ENCODE data around the gene ZFAND3. TPM values are rescaled to one million over a fixed set of nuclear protein-coding genes. Genes with fewer than 3 reads are reported as not detected.

ZFAND3 gene
- total and polyA plus RNA-seq, 2 donors (not counting 1 experiment from before 2014, with no cell fraction given): 21.5 to 40.8 TPM

GRCh38 chr6:37994223-37994622 lies 174.7 kb downstream of the ZFAND3 start:
- Histone ChIP-seq H3K4me3 (replicated peaks in 1 of 4; ENCODE audit: control extremely low read depth in 1 of 4, insufficient read depth in 1 of 4, low read depth in 3 of 4, low read length in 4 of 4) (no peak overlapping the region), H3K4me2 (ENCODE audit: extremely low read depth, insufficient read depth, low read length) (no peak overlapping the region), H3K9me3 (ENCODE audit: control insufficient read depth, insufficient read depth, low read depth, low read length) (no peaks in the 10 kb centered on the region), H2AFZ (ENCODE audit: low read length) (no peak overlapping the region), H3K36me3 (ENCODE audit: control insufficient read depth, insufficient read depth, low read length) (no peaks in the 10 kb centered on the region), H3K4me1 (ENCODE audit: control insufficient read depth, extremely low read depth, insufficient read depth, low read length) (peaks cover 9% of the 10 kb centered on the region), H3K27ac (ENCODE audit: insufficient read depth, low read length) (no peak overlapping the region), H3K9ac (ENCODE audit: insufficient read depth, low read length) (no peak overlapping the region), H4K20me1 (ENCODE audit: control insufficient read depth, extremely low read depth, insufficient read depth, low read length) (peaks cover 5% of the 10 kb centered on the region), H3K27me3 (ENCODE audit: control insufficient read depth, insufficient read depth, low read length) (no peaks in the 10 kb centered on the region), H3K79me2 (ENCODE audit: control insufficient read depth, insufficient read depth, low read length) (peaks cover 50% of the 10 kb centered on the region)
- no peak for TF ChIP-seq EZH2 (IDR thresholded peaks at IDR 0.05; ENCODE audit: low read length, missing control alignments)
- no peak for TF ChIP-seq CTCF (conservative IDR thresholded peaks at IDR 0.05 in 1 of 2, IDR thresholded peaks at IDR 0.05 in 1 of 2; ENCODE audit: low read depth in 1 of 2, low read length in 2 of 2)
- DNase-seq (ENCODE audit: low read depth in 2 of 2): peak in 1 of 2 donors; percentile 70

- H3K36me3 ChIP-seq (ENCODE audit: control insufficient read depth, insufficient read depth, low read length): no peaks in the 10 kb centered on the region
- H3K4me2 ChIP-seq (ENCODE audit: extremely low read depth, insufficient read depth, low read length): no peak overlapping the region
- peaks cover 2% of the 10 kb centered on the region for H3K4me1 ChIP-seq (ENCODE audit: control insufficient read depth, extremely low read depth, insufficient read depth, low read length)
- H2AFZ ChIP-seq (ENCODE audit: low read length): no peak overlapping the region
- H3K27me3 ChIP-seq (ENCODE audit: control insufficient read depth, insufficient read depth, low read length): no peaks in the 10 kb centered on the region
- TF ChIP-seq EZH2 (IDR thresholded peaks at IDR 0.05; ENCODE audit: low read length, missing control alignments): no peak
- no peak for TF ChIP-seq CTCF (conservative IDR thresholded peaks at IDR 0.05 in 1 of 2, IDR thresholded peaks at IDR 0.05 in 1 of 2; ENCODE audit: low read depth in 1 of 2, low read length in 2 of 2)
- no peak overlapping the region for H3K27ac ChIP-seq (ENCODE audit: insufficient read depth, low read length)
- no peak for DNase-seq (ENCODE audit: low read depth in 2 of 2)
- no peak overlapping the region for H3K4me3 ChIP-seq (replicated peaks in 1 of 4; ENCODE audit: control extremely low read depth in 1 of 4, insufficient read depth in 1 of 4, low read depth in 3 of 4, low read length in 4 of 4)
- H3K79me2 ChIP-seq (ENCODE audit: control insufficient read depth, insufficient read depth, low read length): peaks cover 35% of the 10 kb centered on the region
- H3K9ac ChIP-seq (ENCODE audit: insufficient read depth, low read length): no peak overlapping the region
- no peaks in the 10 kb centered on the region for H3K9me3 ChIP-seq (ENCODE audit: control insufficient read depth, insufficient read depth, low read depth, low read length)
- peaks cover 5% of the 10 kb centered on the region for H4K20me1 ChIP-seq (ENCODE audit: control insufficient read depth, extremely low read depth, insufficient read depth, low read length)
These were observed 178.8 kb downstream of the ZFAND3 start for GRCh38 chr6:37998366-37998765.

- H3K79me2 ChIP-seq (ENCODE audit: control insufficient read depth, insufficient read depth, low read length): peaks cover 24% of the 10 kb centered on the region
- H3K9me3 ChIP-seq (ENCODE audit: control insufficient read depth, insufficient read depth, low read depth, low read length): no peaks in the 10 kb centered on the region
- no peaks in the 10 kb centered on the region for H3K4me1 ChIP-seq (ENCODE audit: control insufficient read depth, extremely low read depth, insufficient read depth, low read length)
- H3K36me3 ChIP-seq (ENCODE audit: control insufficient read depth, insufficient read depth, low read length): no peaks in the 10 kb centered on the region
- no peaks in the 10 kb centered on the region for H3K27me3 ChIP-seq (ENCODE audit: control insufficient read depth, insufficient read depth, low read length)
- H4K20me1 ChIP-seq (ENCODE audit: control insufficient read depth, extremely low read depth, insufficient read depth, low read length): peaks cover 6% of the 10 kb centered on the region
- no peak overlapping the region for H3K27ac ChIP-seq (ENCODE audit: insufficient read depth, low read length)
- no peak overlapping the region for H3K4me2 ChIP-seq (ENCODE audit: extremely low read depth, insufficient read depth, low read length)
- no peak overlapping the region for H2AFZ ChIP-seq (ENCODE audit: low read length)
- peak; percentile 14 to 27 for DNase-seq (ENCODE audit: low read depth in 2 of 2)
- no peak for TF ChIP-seq CTCF (conservative IDR thresholded peaks at IDR 0.05 in 1 of 2, IDR thresholded peaks at IDR 0.05 in 1 of 2; ENCODE audit: low read depth in 1 of 2, low read length in 2 of 2)
- TF ChIP-seq EZH2 (IDR thresholded peaks at IDR 0.05; ENCODE audit: low read length, missing control alignments): no peak
- no peak overlapping the region for H3K9ac ChIP-seq (ENCODE audit: insufficient read depth, low read length)
- H3K4me3 ChIP-seq (replicated peaks in 1 of 4; ENCODE audit: control extremely low read depth in 1 of 4, insufficient read depth in 1 of 4, low read depth in 3 of 4, low read length in 4 of 4): no peak overlapping the region
These were observed 181.9 kb downstream of the ZFAND3 start for GRCh38 chr6:38001386-38001785.

Data from fibroblast of lung (primary cell).